Upper lobe of left lung (tissue), 6 donors: Measurements from ENCODE around the gene KIAA1614. TPM values are rescaled to one million over a fixed set of nuclear protein-coding genes. Genes with fewer than 3 reads are reported as not detected.

Source experiments
- ATAC-seq, 2 donors: fragments of 200-7000 bp; cut with Tn5 transposase; one replicate each; pipeline ENCODE4 v1.9.1; 2022; ENCODE audit warnings: mild to moderate bottlenecking in 2 of 2, moderate library complexity in 2 of 2; ENCODE audit not compliant: low FRiP score in 2 of 2
- DNase-seq, 2 donors: peaks; one replicate each; pipeline ENCODE4 v3.0.0-alpha.2; 2019 to 2020
- H3K27ac ChIP-seq, 4 donors: fragments of 200-600 bp; sonication (generic); one replicate each; pipeline ENCODE4 v1.5.1; 2016 to 2019
- H3K27me3 ChIP-seq, 4 donors: fragments of 200-600 bp; sonication (generic); one replicate each; pipeline ENCODE4 v1.5.1; 2017 to 2019
- H3K36me3 ChIP-seq, 4 donors: fragments of 200-600 bp; sonication (generic); one replicate each; pipeline ENCODE4 v1.5.1; 2016 to 2019
- H3K4me1 ChIP-seq, 4 donors: fragments of 200-600 bp; sonication (generic); one replicate each; pipeline ENCODE4 v1.5.1; 2018 to 2019
- H3K4me3 ChIP-seq, 4 donors: fragments of 200-600 bp; sonication (generic); one replicate each; pipeline ENCODE4 v1.5.1; 2017 to 2019; ENCODE audit warnings: mild to moderate bottlenecking in 2 of 4, moderate library complexity in 1 of 4
- H3K9me3 ChIP-seq, 4 donors: fragments of 200-600 bp; sonication (generic); one replicate each; pipeline ENCODE4 v1.5.1; 2018 to 2019
- CTCF ChIP-seq, 6 experiments: fragments of 450-650 bp in 4 of 6; fragments of 200-600 bp in 2 of 6; sonication (generic) in 2 of 6; IDR thresholded peaks; one replicate each; pipeline ENCODE4 v1.5.1; 2016 to 2019; ENCODE audit warnings: antibody characterized with exemption in 6 of 6
- EP300 ChIP-seq, 4 donors: sonication (generic); formaldehyde crosslinking; IDR thresholded peaks; one replicate each; pipeline ENCODE4 v1.5.1; 2017; ENCODE audit warnings: antibody characterized with exemption in 4 of 4, control low read depth in 2 of 4
- POLR2A ChIP-seq, 4 donors: fragments of 450-650 bp; IDR thresholded peaks; one replicate each; pipeline ENCODE4 v1.5.1; 2016 to 2017; ENCODE audit warnings: antibody characterized with exemption in 4 of 4, mild to moderate bottlenecking in 2 of 4
- POLR2AphosphoS5 ChIP-seq, 2 donors: sonication (generic); formaldehyde crosslinking; IDR thresholded peaks; one replicate each; pipeline ENCODE4 v1.5.1; 2017; ENCODE audit warnings: antibody characterized with exemption in 2 of 2
- WGBS, 2 donors: methylation state at CpG; one replicate each; pipeline ENCODE4 v1.1.5; 2017 to 2018; 5-methylcytosine and 5-hydroxymethylcytosine counted together
- total RNA-seq, 6 donors: library from RNA; depleted of rRNA in 4 of 6; stranded (reverse); fragments of >200 nt in 4 of 6; gene quantifications; one replicate each; pipeline versions ENCODE4 v1.1.0 to v1.2.1, GENCODE V29; 2016 to 2021
- donor health status: DM: no; HTN: no; CAD: no; lungs with moderate emphysema.
- donor health status: DM: no; HTN: yes; CAD: no; lungs with severe emphysema.

Gene KIAA1614
- total RNA-seq, 6 donors from 2014 or later: 0.79 to 11.9 (median 4.4) TPM

GRCh38 chr1:180917306-180918065 lies 4.8 kb downstream of the KIAA1614 start:
- peaks cover 0 to 8% (median 2%) of the 10 kb centered on the region in 4 donors for H3K27me3 ChIP-seq
- H3K9me3 ChIP-seq: no peaks in the 10 kb centered on the region
- no peak for TF ChIP-seq EP300 (IDR thresholded peaks at IDR 0.05)
- no peak for TF ChIP-seq CTCF (IDR thresholded peaks at IDR 0.05)
- no peak for TF ChIP-seq POLR2AphosphoS5 (IDR thresholded peaks at IDR 0.05)
- TF ChIP-seq POLR2A (IDR thresholded peaks at IDR 0.05): no peak
- H3K4me3 ChIP-seq: no peak overlapping the region
- H3K36me3 ChIP-seq: peaks cover 0 to 10% (median 0%) of the 10 kb centered on the region in 4 donors
- no peak for DNase-seq
- peaks cover 1 to 10% (median 4%) of the 10 kb centered on the region in 4 donors for H3K4me1 ChIP-seq
- WGBS, 2 donors: 69 to 86% methylated on average over 9 to 12 of the region's 12 CpGs
- ATAC-seq: no peak
- H3K27ac ChIP-seq: no peak overlapping the region

GRCh38 chr1:180918519-180918918 lies 5.8 kb downstream of the KIAA1614 start:
- Histone ChIP-seq H3K36me3 (peaks cover 0 to 10% (median 0%) of the 10 kb centered on the region in 4 donors), H3K27me3 (no peaks in the 10 kb centered on the region), H3K27ac (no peak overlapping the region), H3K9me3 (no peaks in the 10 kb centered on the region), H3K4me1 (peaks cover 0 to 4% (median 0%) of the 10 kb centered on the region in 4 donors), H3K4me3 (no peak overlapping the region)
- TF ChIP-seq POLR2A (IDR thresholded peaks at IDR 0.05): no peak
- no peak for TF ChIP-seq CTCF (IDR thresholded peaks at IDR 0.05)
- no peak for TF ChIP-seq EP300 (IDR thresholded peaks at IDR 0.05)
- TF ChIP-seq POLR2AphosphoS5 (IDR thresholded peaks at IDR 0.05): no peak
- DNase-seq (peak in 1 of 2 donors; percentile 39), ATAC-seq (no peak)
- 83 to 92% methylated on average over 9 to 10 of the region's 10 CpGs for WGBS, 2 donors

- TF ChIP-seq POLR2AphosphoS5 (IDR thresholded peaks at IDR 0.05) (no peak), EP300 (IDR thresholded peaks at IDR 0.05) (no peak), CTCF (IDR thresholded peaks at IDR 0.05) (no peak), POLR2A (IDR thresholded peaks at IDR 0.05) (no peak)
- no peak overlapping the region for H3K4me3 ChIP-seq
- no peaks in the 10 kb centered on the region for H3K27me3 ChIP-seq
- peak in 1 of 2 donors; percentile 30 for DNase-seq
- H3K36me3 ChIP-seq: peaks cover 0 to 10% (median 0%) of the 10 kb centered on the region in 4 donors
- ATAC-seq: no peak
- 78 to 85% methylated on average over 7 to 9 of the region's 9 CpGs for WGBS, 2 donors
- H3K27ac ChIP-seq: no peak overlapping the region
- H3K9me3 ChIP-seq: no peaks in the 10 kb centered on the region
- peaks cover 0 to 4% (median 0%) of the 10 kb centered on the region in 4 donors for H3K4me1 ChIP-seq
These were observed 6.5 kb downstream of the KIAA1614 start for GRCh38 chr1:180919183-180919700.

GRCh38 chr1:180920193-180920592 lies 7.5 kb downstream of the KIAA1614 start:
- TF ChIP-seq POLR2AphosphoS5 (IDR thresholded peaks at IDR 0.05) (no peak), POLR2A (IDR thresholded peaks at IDR 0.05) (no peak), CTCF (IDR thresholded peaks at IDR 0.05) (no peak), EP300 (IDR thresholded peaks at IDR 0.05) (no peak)
- H3K4me1 ChIP-seq: peaks cover 0 to 4% (median 0%) of the 10 kb centered on the region in 4 donors
- no peaks in the 10 kb centered on the region for H3K27me3 ChIP-seq
- H3K9me3 ChIP-seq: no peaks in the 10 kb centered on the region
- no peak overlapping the region for H3K27ac ChIP-seq
- H3K36me3 ChIP-seq: peaks cover 0 to 10% (median 0%) of the 10 kb centered on the region in 4 donors
- WGBS, 2 donors: 94% methylated on average over 6 of the region's 7 CpGs; no CpG with 5 or more reads in 1 of the 2 donors
- H3K4me3 ChIP-seq: no peak overlapping the region
- ATAC-seq (no peak), DNase-seq (no peak)
